Calu3 (cell line): ENCODE data around the gene ASPA. TPM values are rescaled to one million over a fixed set of nuclear protein-coding genes. Genes with fewer than 3 reads are reported as not detected.
"Not testable (repeated sequence)": the region's sequence is repeated elsewhere in the genome, so short reads cannot be mapped to it uniquely, and the experiment has no call there.

Experiments
- BruUV-seq: library from RNA; stranded (reverse); fragments of 400-500 nt; replicated peaks from 2 replicates; lab custom pipeline; 2021; lab: Mats Ljungman, UMichigan
- CTCF ChIA-PET: fragments of 300-600 bp; sonication (Branson Sonifier 250); formaldehyde crosslinking; loops from one replicate; lab custom pipeline; 2022; ENCODE audit warnings: antibody characterized with exemption; lab: Charles Lee
- DNase-seq: peaks from one replicate; pipeline ENCODE4 v3.0.0; 2022
- H3K27ac Mint-ChIP-seq: one replicate; pipeline ENCODE4 v1.8.0; 2022; ENCODE audit warnings: mixed read lengths; ENCODE audit not compliant: unreplicated experiment
- H3K27me3 Mint-ChIP-seq: one replicate; pipeline ENCODE4 v1.8.0; 2022; ENCODE audit warnings: mixed read lengths; ENCODE audit not compliant: unreplicated experiment
- H3K36me3 Mint-ChIP-seq: one replicate; pipeline ENCODE4 v1.8.0; 2022; ENCODE audit warnings: mild to moderate bottlenecking, moderate library complexity, mixed read lengths; ENCODE audit not compliant: insufficient read depth, unreplicated experiment
- H3K4me1 Mint-ChIP-seq: one replicate; pipeline ENCODE4 v1.8.0; 2022; ENCODE audit warnings: mild to moderate bottlenecking, low read depth, mixed read lengths; ENCODE audit not compliant: unreplicated experiment
- H3K4me3 Mint-ChIP-seq: one replicate; pipeline ENCODE4 v1.8.0; 2022; ENCODE audit warnings: mild to moderate bottlenecking, low read depth, moderate library complexity, mixed read lengths; ENCODE audit not compliant: unreplicated experiment
- H3K9me3 Mint-ChIP-seq: one replicate; pipeline ENCODE4 v1.8.0; 2022; ENCODE audit warnings: low read depth, mixed read lengths; ENCODE audit not compliant: unreplicated experiment
- CTCF ChIP-seq: fragments of 200-600 bp; IDR thresholded peaks from one replicate; pipeline ENCODE4 v1.8.0; 2022; ENCODE audit warnings: antibody characterized with exemption; ENCODE audit not compliant: unreplicated experiment
- intact Hi-C: fragments of 100-400 bp; cut with micrococcal nuclease; formaldehyde crosslinking; loops from one replicate; pipeline ENCODE4 v1.10.0; 2022; ENCODE audit not compliant: unreplicated experiment
- total RNA-seq: library from RNA; stranded (reverse); gene quantifications from 2 replicates; pipeline ENCODE4 v1.2.3, GENCODE V29; 2022

The ASPA gene
- total RNA-seq, 1 experiment from 2014 or later = not detected

GRCh38 chr17:3511852-3512504, 36.2 kb downstream of the ASPA start:
- BruUV-seq = no TSS peak
- H3K4me3 Mint-ChIP-seq = no peak overlapping the region
- H3K36me3 Mint-ChIP-seq = no peaks in the 10 kb centered on the region
- H3K9me3 Mint-ChIP-seq = no peaks in the 10 kb centered on the region
- H3K27me3 Mint-ChIP-seq = peaks cover 3% of the 10 kb centered on the region
- intact Hi-C loops = no loop called here
- no peaks in the 10 kb centered on the region for H3K4me1 Mint-ChIP-seq
- H3K27ac Mint-ChIP-seq = no peak overlapping the region
- no peak for DNase-seq
- CTCF ChIA-PET = no interaction called here
- no peak for TF ChIP-seq CTCF

- no peak for DNase-seq
- Mint-ChIP-seq H3K4me3 (no peak overlapping the region), H3K27me3 (no peaks in the 10 kb centered on the region), H3K9me3 (no peaks in the 10 kb centered on the region), H3K4me1 (no peaks in the 10 kb centered on the region), H3K36me3 (no peaks in the 10 kb centered on the region), H3K27ac (no peak overlapping the region)
- no TSS peak for BruUV-seq
- no peak for TF ChIP-seq CTCF
- CTCF ChIA-PET = no interaction called here
- intact Hi-C loops = no loop called here
These were observed 36.8 kb downstream of the ASPA start for GRCh38 chr17:3512505-3513171.

- TF ChIP-seq CTCF = no peak
- no TSS peak for BruUV-seq
- Mint-ChIP-seq H3K27ac (no peak overlapping the region), H3K4me1 (no peaks in the 10 kb centered on the region), H3K9me3 (no peaks in the 10 kb centered on the region), H3K27me3 (no peaks in the 10 kb centered on the region), H3K36me3 (no peaks in the 10 kb centered on the region), H3K4me3 (no peak overlapping the region)
- no peak for DNase-seq
- CTCF ChIA-PET = no interaction called here
- intact Hi-C loops = no loop called here
These were observed 37.7 kb downstream of the ASPA start for GRCh38 chr17:3513305-3514035.

GRCh38 chr17:3514167-3514566, 38.4 kb downstream of the ASPA start:
- H3K36me3 Mint-ChIP-seq, intact Hi-C loops, H3K4me3 Mint-ChIP-seq, H3K27ac Mint-ChIP-seq, DNase-seq, H3K27me3 Mint-ChIP-seq, H3K4me1 Mint-ChIP-seq, H3K9me3 Mint-ChIP-seq, CTCF ChIA-PET, BruUV-seq: not testable (repeated sequence)
